HCT116 (cell line): Measurements from ENCODE around the gene ANKS1A. TPM values are rescaled to one million over a fixed set of nuclear protein-coding genes. Genes with fewer than 3 reads are reported as not detected.

Source experiments
- ATAC-seq: fragments of 200-7000 bp; cut with Tn5 transposase; 2 replicates; pipeline ENCODE4 v1.9.1; 2020; ENCODE audit warnings: mild to moderate bottlenecking, moderate library complexity
- BruUV-seq: library from RNA; stranded (reverse); fragments of 400-500 nt; replicated peaks from 2 replicates; lab custom pipeline; 2021; lab: Mats Ljungman, UMichigan
- CTCF ChIA-PET: fragments of 300-600 bp; sonication (Branson Sonifier 250); formaldehyde crosslinking; loops from one replicate; lab custom pipeline; 2021; ENCODE audit warnings: antibody characterized with exemption; lab: Charles Lee
- POLR2A ChIA-PET: fragments of 300-600, 350-600 bp; sonication (Branson Sonifier 250); formaldehyde crosslinking; loops from one replicate; lab custom pipeline; 2021; ENCODE audit warnings: antibody characterized with exemption; lab: Charles Lee
- RAD21 ChIA-PET, 2 experiments: fragments of 300-600 bp; sonication (Branson Sonifier 250); formaldehyde crosslinking; loops; one replicate each; lab custom pipeline; 2023; ENCODE audit warnings: low total read pairs in 2 of 2; ENCODE audit not compliant: uncharacterized antibody in 2 of 2, unreplicated experiment in 2 of 2, low non-redundant PET in 1 of 2; lab: Charles Lee
- DNase-seq: peaks from one replicate; pipeline ENCODE4 v3.0.0-alpha.2; 2010; ENCODE audit warnings: low read depth, low spot score
- H2AFZ ChIP-seq: fragments of 200-600 bp; shearing (Covaris generic), sonication (generic); 2 replicates; pipeline ENCODE4 v1.6.1; 2017; ENCODE audit warnings: low read depth, mixed run types, mixed read lengths, antibody characterized with exemption, low read length; ENCODE audit not compliant: poor library complexity, severe bottlenecking
- H3K27ac ChIP-seq: 2 replicates; pipeline ENCODE4 v1.5.1; 2012; ENCODE audit warnings: low read depth, low read length
- H3K27me3 ChIP-seq: fragments of 200-600 bp; sonication (generic); 2 replicates; pipeline ENCODE4 v1.6.1; 2016; ENCODE audit warnings: mixed run types, low read length, mixed read lengths; ENCODE audit not compliant: insufficient read depth
- H3K36me3 ChIP-seq, 2 experiments: fragments of 200-500 bp in 1 of 2; fragments of 200-600 bp in 1 of 2; sonication (Bioruptor generic) in 1 of 2; sonication (generic) in 1 of 2; 2 replicates each; pipeline versions ENCODE4 v1.5.1 to v1.6.1; 2014 to 2016; ENCODE audit warnings: low read length in 2 of 2, inconsistent platforms in 1 of 2, mixed read lengths in 1 of 2, mixed run types in 1 of 2; ENCODE audit not compliant: insufficient read depth in 2 of 2, control insufficient read depth in 1 of 2
- H3K4me1 ChIP-seq, 2 experiments: fragments of 200-600 bp in 1 of 2; sonication (generic) in 1 of 2; 2 replicates each; pipeline versions ENCODE4 v1.5.1 to v1.6.1; 2012 to 2017; ENCODE audit warnings: low read length in 2 of 2, inconsistent platforms in 1 of 2, mild to moderate bottlenecking in 1 of 2, mixed read lengths in 1 of 2, mixed run types in 1 of 2, moderate library complexity in 1 of 2; ENCODE audit not compliant: insufficient read depth in 2 of 2, control insufficient read depth in 1 of 2
- H3K4me2 ChIP-seq: fragments of 200-600 bp; sonication (generic); 2 replicates; pipeline ENCODE4 v1.6.1; 2017; ENCODE audit warnings: mixed run types, low read length, mixed read lengths
- H3K4me3 ChIP-seq, 2 experiments: fragments of 200-600 bp in 1 of 2; sonication (generic) in 1 of 2; replicated peaks in 1 of 2; 2 replicates each; pipeline ENCODE4 v1.5.1; 2011 to 2016; ENCODE audit warnings: low read length in 2 of 2, control low read depth in 1 of 2, low read depth in 1 of 2, mild to moderate bottlenecking in 1 of 2, mixed read lengths in 1 of 2, mixed run types in 1 of 2
- H3K79me2 ChIP-seq: fragments of 200-600 bp; sonication (generic); 2 replicates; pipeline ENCODE4 v1.6.1; 2017; ENCODE audit warnings: mild to moderate bottlenecking, mixed run types, low read length, moderate library complexity, mixed read lengths; ENCODE audit not compliant: insufficient read depth
- H3K9ac ChIP-seq: fragments of 200-600 bp; sonication (generic); 2 replicates; pipeline ENCODE4 v1.6.1; 2016; ENCODE audit warnings: low read length, mixed read lengths
- H3K9me2 ChIP-seq: fragments of 200-600 bp; sonication (generic), shearing (Covaris generic); 2 replicates; pipeline ENCODE4 v1.6.1; 2017; ENCODE audit warnings: mixed run types, mild to moderate bottlenecking, moderate library complexity; ENCODE audit not compliant: insufficient read depth
- H3K9me3 ChIP-seq, 2 experiments: fragments of 200-500 bp in 1 of 2; fragments of 200-600 bp in 1 of 2; sonication (Bioruptor generic) in 1 of 2; sonication (generic) in 1 of 2; 2 replicates each; pipeline ENCODE4 v1.6.1; 2014 to 2017; ENCODE audit warnings: low read length in 2 of 2, mixed read lengths in 2 of 2, inconsistent platforms in 1 of 2, low read depth in 1 of 2, mild to moderate bottlenecking in 1 of 2, mixed run types in 1 of 2, moderate library complexity in 1 of 2; ENCODE audit not compliant: control insufficient read depth in 1 of 2, insufficient read depth in 1 of 2
- H4K20me1 ChIP-seq: fragments of 200-600 bp; sonication (generic), shearing (Covaris generic); 2 replicates; pipeline ENCODE4 v1.6.1; 2017; ENCODE audit warnings: mixed run types, mild to moderate bottlenecking, moderate library complexity; ENCODE audit not compliant: insufficient read depth
- ATF3 ChIP-seq: IDR thresholded peaks from 2 replicates; pipeline ENCODE4 v1.6.1; 2012
- CBX3 ChIP-seq: IDR thresholded peaks from 2 replicates; pipeline ENCODE4 v1.6.1; 2012; ENCODE audit warnings: low read depth
- CTCF ChIP-seq, 3 experiments: fragments of 200-600 bp in 1 of 3; sonication (generic) in 1 of 3; IDR thresholded peaks in 2 of 3; conservative IDR thresholded peaks in 1 of 3; 2 replicates each; pipeline ENCODE4 v1.5.1; 2012 to 2017; ENCODE audit warnings: low read depth in 2 of 3, low read length in 2 of 3, antibody characterized with exemption in 1 of 3, borderline replicate concordance in 1 of 3, control low read depth in 1 of 3, mild to moderate bottlenecking in 1 of 3, mixed read lengths in 1 of 3, mixed run types in 1 of 3, moderate library complexity in 1 of 3; ENCODE audit not compliant: insufficient read depth in 1 of 3
- EZH2 ChIP-seq: fragments of 200-600 bp; sonication (generic); IDR thresholded peaks from 2 replicates; pipeline ENCODE4 v1.6.1; 2017; ENCODE audit warnings: antibody characterized with exemption, mixed run types
- JUND ChIP-seq: IDR thresholded peaks from 2 replicates; pipeline ENCODE4 v1.6.1; 2012
- POLR2A ChIP-seq: IDR thresholded peaks from 2 replicates; pipeline ENCODE4 v1.7.0; 2011; ENCODE audit warnings: borderline replicate concordance; ENCODE audit not compliant: insufficient read depth, insufficient read length; ENCODE audit errors: extremely low read depth
- RAD21 ChIP-seq: IDR thresholded peaks from 2 replicates; pipeline ENCODE4 v1.6.1; 2012; ENCODE audit warnings: low read depth, mild to moderate bottlenecking
- REST ChIP-seq: IDR thresholded peaks from 2 replicates; pipeline ENCODE4 v1.6.1; 2012; ENCODE audit warnings: low read depth
- SP1 ChIP-seq: IDR thresholded peaks from 2 replicates; pipeline ENCODE4 v1.6.1; 2012; ENCODE audit warnings: low read depth
- YY1 ChIP-seq: IDR thresholded peaks from 2 replicates; pipeline ENCODE4 v1.6.1; 2011; ENCODE audit warnings: low read length, low read depth, moderate library complexity, mild to moderate bottlenecking; ENCODE audit not compliant: insufficient replicate concordance; ENCODE audit errors: extremely low read depth
- ZBTB33 ChIP-seq: IDR thresholded peaks from 2 replicates; pipeline ENCODE4 v1.6.1; 2011; ENCODE audit warnings: mild to moderate bottlenecking, low read length, moderate library complexity; ENCODE audit not compliant: insufficient replicate concordance; ENCODE audit errors: extremely low read depth
- intact Hi-C: fragments of 100-400 bp; cut with micrococcal nuclease; formaldehyde crosslinking; loops from 2 replicates; pipeline ENCODE4 v1.10.0; 2022
- total RNA-seq: library from RNA; stranded (reverse); gene quantifications from one replicate; pipeline ENCODE4 v1.2.1, GENCODE V29; 2021; ENCODE audit not compliant: unreplicated experiment

Gene ANKS1A
- total RNA-seq, 1 experiment from 2014 or later = 20.6 TPM

GRCh38 chr6:35090734-35091133 is 201.7 kb downstream of the ANKS1A start:
- ATAC-seq = no peak
- ChIA-PET CTCF (no interaction called here), RAD21 (no interaction called here), POLR2A (no interaction called here)
- Histone ChIP-seq H3K9ac (no peak overlapping the region), H3K9me2 (no peaks in the 10 kb centered on the region), H3K4me1 (no peaks in the 10 kb centered on the region; a peak in 1 of 4 replicates), H3K9me3 (no peaks in the 10 kb centered on the region), H3K4me3 (no peak overlapping the region), H3K27me3 (no peaks in the 10 kb centered on the region), H3K27ac (no peak overlapping the region), H3K79me2 (no peaks in the 10 kb centered on the region), H3K36me3 (no peaks in the 10 kb centered on the region; a peak in 2 of 4 replicates), H3K4me2 (no peak overlapping the region), H4K20me1 (no peaks in the 10 kb centered on the region), H2AFZ (no peak overlapping the region)
- intact Hi-C loops = no loop called here
- TF ChIP-seq YY1 = no peak
- no peak for TF ChIP-seq REST
- no peak for TF ChIP-seq CTCF (IDR thresholded peaks at IDR 0.05 in 2 of 3, conservative IDR thresholded peaks at IDR 0.05 in 1 of 3; ENCODE audit: borderline replicate concordance in 1 of 3, insufficient read depth in 1 of 3, low read depth in 2 of 3, low read length in 2 of 3)
- no peak for TF ChIP-seq CBX3
- TF ChIP-seq RAD21 = no peak
- no peak for TF ChIP-seq SP1
- no peak for TF ChIP-seq ATF3
- no peak for TF ChIP-seq POLR2A
- no peak for TF ChIP-seq JUND
- TF ChIP-seq EZH2 = no peak
- no peak for TF ChIP-seq ZBTB33
- BruUV-seq = no TSS peak
- no peak for DNase-seq
